Body of pancreas (tissue), 4 donors: ENCODE data around the gene PTGFRN.

Source experiments
- POLR2A ChIP-seq, 3 donors: fragments of 450-650 bp; IDR thresholded peaks; one replicate each; pipeline ENCODE4 v1.6.1; 2016; ENCODE audit warnings: antibody characterized with exemption in 3 of 3, mild to moderate bottlenecking in 2 of 3
- TF ChIP-seq, protein P1 (sequence below), 7 experiments: fragments of 450-650 bp in 4 of 7; fragments of 200-600 bp in 3 of 7; sonication (generic) in 3 of 7; IDR thresholded peaks; one replicate each; pipeline ENCODE4 v1.5.1; 2016 to 2019; ENCODE audit warnings: antibody characterized with exemption in 7 of 7

DNA sequence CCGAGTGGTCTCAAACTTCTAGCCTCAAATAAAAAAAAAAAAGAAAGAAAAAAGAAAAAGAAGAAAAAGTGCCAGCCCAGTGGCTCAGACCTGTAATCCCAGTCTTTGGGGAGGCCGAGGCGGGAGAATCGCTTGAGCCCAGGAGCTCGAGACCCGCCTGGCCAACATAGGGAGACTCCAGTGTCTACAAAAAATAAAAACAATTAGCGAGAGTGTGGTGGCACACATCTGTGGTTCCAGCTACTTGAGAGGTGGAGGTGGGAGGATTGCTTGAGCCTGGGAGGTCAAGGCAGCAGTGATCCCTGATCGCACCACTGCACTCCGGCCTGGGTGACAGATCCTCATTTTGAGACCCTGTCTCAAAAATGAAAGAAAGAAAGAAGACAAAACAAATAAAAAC is 1.4 kb upstream of the PTGFRN start:
- TF ChIP-seq POLR2A (IDR thresholded peaks at IDR 0.05): no peak
- TF ChIP-seq, protein P1, sequence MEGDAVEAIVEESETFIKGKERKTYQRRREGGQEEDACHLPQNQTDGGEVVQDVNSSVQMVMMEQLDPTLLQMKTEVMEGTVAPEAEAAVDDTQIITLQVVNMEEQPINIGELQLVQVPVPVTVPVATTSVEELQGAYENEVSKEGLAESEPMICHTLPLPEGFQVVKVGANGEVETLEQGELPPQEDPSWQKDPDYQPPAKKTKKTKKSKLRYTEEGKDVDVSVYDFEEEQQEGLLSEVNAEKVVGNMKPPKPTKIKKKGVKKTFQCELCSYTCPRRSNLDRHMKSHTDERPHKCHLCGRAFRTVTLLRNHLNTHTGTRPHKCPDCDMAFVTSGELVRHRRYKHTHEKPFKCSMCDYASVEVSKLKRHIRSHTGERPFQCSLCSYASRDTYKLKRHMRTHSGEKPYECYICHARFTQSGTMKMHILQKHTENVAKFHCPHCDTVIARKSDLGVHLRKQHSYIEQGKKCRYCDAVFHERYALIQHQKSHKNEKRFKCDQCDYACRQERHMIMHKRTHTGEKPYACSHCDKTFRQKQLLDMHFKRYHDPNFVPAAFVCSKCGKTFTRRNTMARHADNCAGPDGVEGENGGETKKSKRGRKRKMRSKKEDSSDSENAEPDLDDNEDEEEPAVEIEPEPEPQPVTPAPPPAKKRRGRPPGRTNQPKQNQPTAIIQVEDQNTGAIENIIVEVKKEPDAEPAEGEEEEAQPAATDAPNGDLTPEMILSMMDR (IDR thresholded peaks at IDR 0.05): no peak
